ENCODE results near the gene COL27A1. TPM values are rescaled to one million over a fixed set of nuclear protein-coding genes. Genes with fewer than 3 reads are reported as not detected.

The COL27A1 gene
- total and polyA plus RNA-seq, 12 donors: 3.1 to 35.8 (median 5.1) TPM

GRCh38 chr9:114109124-114109523 is 46.2 kb upstream of the COL27A1 start:
- intact Hi-C loops (cut with DNase I): loop anchor here (1.0 to 10.0 kb wide), 7 partner anchors 43 to 193 kb away; no protein-coding TSS in a partner anchor
- 92% methylated on average over 6 of the region's 6 CpGs for WGBS, 2 donors
- H3K9me3 ChIP-seq: no peaks in the 10 kb centered on the region

GRCh38 chr9:114110180-114110579 is 45.2 kb upstream of the COL27A1 start:
- no peak for ATAC-seq

More at GRCh38 chr9:114109124-114109523, 46.2 kb upstream of the COL27A1 start:
- H3K4me1 ChIP-seq: peaks cover 3 to 28% (median 11%) of the 10 kb centered on the region in 9 donors
- no peak overlapping the region for H3K27ac ChIP-seq
- peaks cover 0 to 17% (median 0%) of the 10 kb centered on the region in 7 donors for H3K27me3 ChIP-seq
- ATAC-seq: no peak
- no peak for DNase-seq
- no peak overlapping the region for H3K4me3 ChIP-seq
- H3K36me3 ChIP-seq: no peaks in the 10 kb centered on the region
- no peak for TF ChIP-seq CTCF (IDR thresholded peaks at IDR 0.05)

GRCh38 chr9:114112325-114112724 is 43.0 kb upstream of the COL27A1 start:
- WGBS, 2 donors: 36 to 40% methylated on average over 1 of the region's 1 CpG
- Histone ChIP-seq H3K4me1 (peaks cover 3 to 40% (median 18%) of the 10 kb centered on the region in 9 donors), H3K36me3 (no peaks in the 10 kb centered on the region), H3K9me3 (no peaks in the 10 kb centered on the region), H3K27ac (peak overlapping the region in 6 of 10 donors; percentile 4 to 74 (median 48)), H3K4me3 (no peak overlapping the region), H3K27me3 (peaks cover 0 to 20% (median 0%) of the 10 kb centered on the region in 7 donors)
- ATAC-seq: peak in 5 of 8 donors; percentile 19 to 43 (median 30)
- TF ChIP-seq CTCF (IDR thresholded peaks at IDR 0.05): no peak
- no peak for DNase-seq
- intact Hi-C loops (cut with DNase I): loop anchor here in 2 of 10 donors (2.0 to 5.0 kb wide), 2 partner anchors 34 to 165 kb away; no protein-coding TSS in a partner anchor

More at GRCh38 chr9:114110180-114110579, 45.2 kb upstream of the COL27A1 start:
- intact Hi-C loops (cut with DNase I): loop anchor here in 2 of 10 donors (2.0 to 5.0 kb wide), 2 partner anchors 45 to 167 kb away; partner anchors contain the start of gene COL27A1 (in 1 of the 2)
- Histone ChIP-seq H3K27ac (no peak overlapping the region), H3K4me1 (peaks cover 3 to 28% (median 11%) of the 10 kb centered on the region in 9 donors), H3K27me3 (peaks cover 0 to 18% (median 0%) of the 10 kb centered on the region in 7 donors), H3K9me3 (no peaks in the 10 kb centered on the region), H3K4me3 (no peak overlapping the region), H3K36me3 (no peaks in the 10 kb centered on the region)
- DNase-seq: no peak
- no peak for TF ChIP-seq CTCF (IDR thresholded peaks at IDR 0.05)
- 90 to 96% methylated on average over 2 of the region's 2 CpGs for WGBS, 2 donors

- Histone ChIP-seq H3K9me3 (no peaks in the 10 kb centered on the region), H3K36me3 (no peaks in the 10 kb centered on the region), H3K27ac (peak overlapping the region in 7 of 10 donors; percentile 5 to 74 (median 48)), H3K27me3 (peaks cover 0 to 26% (median 4%) of the 10 kb centered on the region in 7 donors), H3K4me3 (no peak overlapping the region), H3K4me1 (peaks cover 3 to 35% (median 18%) of the 10 kb centered on the region in 9 donors)
- peak; percentile 77 to 89 for DNase-seq
- intact Hi-C loops (cut with DNase I): loop anchor here in 2 of 10 donors (2.0 to 5.0 kb wide), 2 partner anchors 34 to 164 kb away; no protein-coding TSS in a partner anchor
- peak; percentile 62 to 89 (median 80) for ATAC-seq
- WGBS, 2 donors: 20 to 23% methylated on average over 10 of the region's 10 CpGs
- no peak for TF ChIP-seq CTCF (IDR thresholded peaks at IDR 0.05)
Measured at GRCh38 chr9:114112778-114113584, 42.4 kb upstream of the COL27A1 start.

Data from heart right ventricle (tissue), 16 donors.